ENCODE results near the gene IFFO2. TPM values are rescaled to one million over a fixed set of nuclear protein-coding genes. Genes with fewer than 3 reads are reported as not detected.

IFFO2 gene
- total RNA-seq, 1 experiment from 2014 or later = 15.6 TPM

DNA sequence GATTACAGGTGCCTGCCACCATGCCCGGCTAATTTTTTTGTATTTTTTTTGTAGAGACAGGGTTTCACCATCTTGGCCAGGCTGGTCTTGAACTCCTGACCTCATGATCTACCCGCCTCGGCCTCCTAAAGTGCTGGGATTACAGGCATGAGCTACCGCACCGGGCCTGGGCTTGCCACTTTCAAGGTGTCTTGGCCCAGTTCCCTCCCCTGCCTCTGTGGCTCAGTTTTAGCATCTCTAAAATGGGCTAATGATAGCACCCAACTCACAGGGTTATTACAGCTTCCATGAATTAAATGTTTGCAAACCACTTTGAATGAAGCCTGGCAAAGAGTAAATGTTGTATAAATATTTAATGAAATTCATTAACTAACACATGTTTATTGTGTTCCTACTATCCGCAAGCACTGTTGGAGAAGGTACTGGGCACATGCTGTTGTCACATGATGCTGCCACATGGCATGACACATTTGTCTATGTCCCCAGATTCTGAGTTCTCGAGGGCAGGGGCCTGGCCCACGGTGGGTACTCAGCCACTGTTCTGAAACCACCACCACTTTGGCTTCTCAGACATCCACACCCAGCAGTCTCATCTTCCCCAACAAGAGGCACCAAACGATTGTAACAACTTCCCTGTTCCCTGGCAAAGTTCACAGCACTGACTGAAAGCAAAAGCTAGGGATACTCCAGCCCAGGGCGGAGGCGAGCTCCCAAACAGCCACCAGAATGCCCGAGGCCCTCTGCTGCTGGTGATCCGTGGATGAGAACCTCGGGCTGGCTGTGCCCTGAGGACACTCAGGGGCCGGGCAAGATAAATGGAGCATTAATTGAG, 9.7 kb downstream of the IFFO2 start:
- DNase-seq (ENCODE audit: low read depth, low spot score) (no peak), ATAC-seq (no peak)
- H3K4me1 ChIP-seq (ENCODE audit: control insufficient read depth in 1 of 2, insufficient read depth in 2 of 2, low read length in 2 of 2) = peaks cover 13 to 40% of the 10 kb centered on the region in 2 experiments; a peak in 3 of 4 replicates
- peaks cover 96% of the 10 kb centered on the region for H3K79me2 ChIP-seq (ENCODE audit: insufficient read depth, low read length)
- H4K20me1 ChIP-seq (ENCODE audit: insufficient read depth) = peaks cover 4% of the 10 kb centered on the region; the same call in 1 of the 2 replicates
- no peaks in the 10 kb centered on the region for H3K27me3 ChIP-seq (ENCODE audit: insufficient read depth, low read length)
- H3K9me3 ChIP-seq (ENCODE audit: control insufficient read depth in 1 of 2, insufficient read depth in 1 of 2, low read depth in 1 of 2, low read length in 2 of 2) = no peaks in the 10 kb centered on the region
- H3K36me3 ChIP-seq (ENCODE audit: control insufficient read depth in 1 of 2, insufficient read depth in 2 of 2, low read length in 2 of 2) = peaks cover 0 to 4% of the 10 kb centered on the region in 2 experiments; a peak in 1 of 4 replicates
- ChIA-PET RAD21 (ENCODE audit: low non-redundant PET in 1 of 2, low total read pairs in 2 of 2, uncharacterized antibody in 2 of 2, unreplicated experiment in 2 of 2) (no interaction called here), CTCF (no interaction called here), POLR2A (no interaction called here)
- no peaks in the 10 kb centered on the region for H3K9me2 ChIP-seq (ENCODE audit: insufficient read depth)
- TF ChIP-seq, protein P1, sequence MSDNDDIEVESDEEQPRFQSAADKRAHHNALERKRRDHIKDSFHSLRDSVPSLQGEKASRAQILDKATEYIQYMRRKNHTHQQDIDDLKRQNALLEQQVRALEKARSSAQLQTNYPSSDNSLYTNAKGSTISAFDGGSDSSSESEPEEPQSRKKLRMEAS (IDR thresholded peaks at IDR 0.05) = 0 out of 2 replicates have a peak, but pooled peaks have one; percentile 27
- TF ChIP-seq ZNF274 (IDR thresholded peaks at IDR 0.05; ENCODE audit: low read depth, low read length) = no peak
- H3K9ac ChIP-seq (ENCODE audit: low read length) = no peak overlapping the region
- H3K4me2 ChIP-seq (ENCODE audit: low read length) = no peak overlapping the region
- H2AFZ ChIP-seq (ENCODE audit: low read depth, low read length, poor library complexity, severe bottlenecking) = no peak overlapping the region
- BruUV-seq (replicated peaks) = no TSS peak
- H3K27ac ChIP-seq (ENCODE audit: low read depth, low read length) = no peak overlapping the region
- intact Hi-C loops (cut with micrococcal nuclease) = no loop called here
- no peak overlapping the region for H3K4me3 ChIP-seq (replicated peaks in 1 of 2; ENCODE audit: low read depth in 1 of 2, low read length in 2 of 2)

DNA sequence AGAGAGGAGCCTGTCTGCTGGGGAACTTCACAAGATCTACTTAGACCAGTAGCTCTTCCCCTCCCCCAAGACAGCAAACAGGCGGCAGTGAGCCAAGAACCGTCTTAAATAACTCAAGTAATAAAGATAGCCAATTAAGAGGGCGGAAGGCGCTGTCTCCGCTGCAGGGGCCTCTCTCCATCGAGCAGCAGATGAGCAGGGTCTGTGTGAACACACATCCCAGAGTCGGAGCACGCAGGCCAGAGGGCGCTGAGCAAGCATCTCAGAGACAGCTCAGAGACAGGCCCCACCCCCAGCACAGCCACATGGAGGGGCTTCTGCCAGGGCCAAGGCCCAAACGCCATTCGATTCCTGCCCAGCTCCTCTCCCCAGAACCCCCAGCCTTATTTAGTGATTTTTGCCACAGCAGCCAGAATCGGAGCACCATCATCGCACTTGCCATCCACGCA, 11.1 kb downstream of the IFFO2 start:
- no peaks in the 10 kb centered on the region for H3K9me2 ChIP-seq (ENCODE audit: insufficient read depth)
- no peak overlapping the region for H3K9ac ChIP-seq (ENCODE audit: low read length)
- no peak overlapping the region for H3K4me2 ChIP-seq (ENCODE audit: low read length)
- ChIA-PET POLR2A (no interaction called here), CTCF (interaction anchor here (2.8 kb wide), 1 partner anchor 32 kb away, joined by 8 read pairs; no protein-coding TSS in a partner anchor), RAD21 (ENCODE audit: low non-redundant PET in 1 of 2, low total read pairs in 2 of 2, uncharacterized antibody in 2 of 2, unreplicated experiment in 2 of 2) (no interaction called here)
- peaks cover 96% of the 10 kb centered on the region for H3K79me2 ChIP-seq (ENCODE audit: insufficient read depth, low read length)
- BruUV-seq (replicated peaks) = no TSS peak
- H3K9me3 ChIP-seq (ENCODE audit: control insufficient read depth in 1 of 2, insufficient read depth in 1 of 2, low read depth in 1 of 2, low read length in 2 of 2) = no peaks in the 10 kb centered on the region
- no peak overlapping the region for H2AFZ ChIP-seq (ENCODE audit: low read depth, low read length, poor library complexity, severe bottlenecking)
- DNase-seq (ENCODE audit: low read depth, low spot score) = no peak
- H3K27me3 ChIP-seq (ENCODE audit: insufficient read depth, low read length) = no peaks in the 10 kb centered on the region
- intact Hi-C loops (cut with micrococcal nuclease) = no loop called here
- no peak overlapping the region for H3K27ac ChIP-seq (ENCODE audit: low read depth, low read length)
- no peak overlapping the region for H3K4me3 ChIP-seq (replicated peaks in 1 of 2; ENCODE audit: low read depth in 1 of 2, low read length in 2 of 2)
- peaks cover 4% of the 10 kb centered on the region; the same call in 1 of the 2 replicates for H4K20me1 ChIP-seq (ENCODE audit: insufficient read depth)
- no peak for ATAC-seq
- H3K4me1 ChIP-seq (ENCODE audit: control insufficient read depth in 1 of 2, insufficient read depth in 2 of 2, low read length in 2 of 2) = peaks cover 23 to 51% of the 10 kb centered on the region in 2 experiments
- H3K36me3 ChIP-seq (ENCODE audit: control insufficient read depth in 1 of 2, insufficient read depth in 2 of 2, low read length in 2 of 2) = no peaks in the 10 kb centered on the region; a peak in 1 of 4 replicates
- no peak for TF ChIP-seq EZH2phosphoT487 (IDR thresholded peaks at IDR 0.05; ENCODE audit: borderline replicate concordance)
- TF ChIP-seq EZH2 (IDR thresholded peaks at IDR 0.05) = no peak
